22Rv1 (cell line): ENCODE data around the gene IGSF21.

Experiments used
- H3K27ac ChIP-seq: fragments of 450-650 bp; 2 replicates; pipeline ENCODE4 v1.5.1; 2017
- ZFX ChIP-seq: fragments of 450-650 bp; IDR thresholded peaks from 2 replicates; pipeline ENCODE4 v1.6.1; 2017; ENCODE audit warnings: antibody characterized with exemption, borderline replicate concordance
- TF ChIP-seq, protein P1 (sequence below): fragments of 450-650 bp; IDR thresholded peaks from 2 replicates; pipeline ENCODE4 v1.5.1; 2017; ENCODE audit warnings: mild to moderate bottlenecking

IGSF21 gene

DNA sequence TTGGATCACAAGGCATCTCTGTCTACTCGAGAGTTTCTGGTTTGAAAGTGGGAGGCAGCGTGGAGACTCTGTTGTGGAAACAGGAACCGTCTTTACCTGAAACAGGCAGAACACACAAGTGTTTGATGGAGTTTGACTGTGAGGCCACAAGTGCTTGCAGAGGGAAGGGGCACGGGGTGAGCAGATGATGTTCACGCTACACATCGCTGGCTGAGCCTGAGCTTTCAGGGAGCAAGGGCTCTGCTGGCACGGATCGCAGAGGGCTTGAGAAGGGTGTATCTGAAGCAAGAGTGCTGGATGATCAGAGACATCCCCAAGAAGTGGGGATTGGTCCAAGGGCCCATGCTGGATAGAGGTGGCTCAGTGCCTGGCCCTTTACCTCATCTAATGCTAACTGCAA, 59.3 kb downstream of the IGSF21 start:
- TF ChIP-seq, protein P1, sequence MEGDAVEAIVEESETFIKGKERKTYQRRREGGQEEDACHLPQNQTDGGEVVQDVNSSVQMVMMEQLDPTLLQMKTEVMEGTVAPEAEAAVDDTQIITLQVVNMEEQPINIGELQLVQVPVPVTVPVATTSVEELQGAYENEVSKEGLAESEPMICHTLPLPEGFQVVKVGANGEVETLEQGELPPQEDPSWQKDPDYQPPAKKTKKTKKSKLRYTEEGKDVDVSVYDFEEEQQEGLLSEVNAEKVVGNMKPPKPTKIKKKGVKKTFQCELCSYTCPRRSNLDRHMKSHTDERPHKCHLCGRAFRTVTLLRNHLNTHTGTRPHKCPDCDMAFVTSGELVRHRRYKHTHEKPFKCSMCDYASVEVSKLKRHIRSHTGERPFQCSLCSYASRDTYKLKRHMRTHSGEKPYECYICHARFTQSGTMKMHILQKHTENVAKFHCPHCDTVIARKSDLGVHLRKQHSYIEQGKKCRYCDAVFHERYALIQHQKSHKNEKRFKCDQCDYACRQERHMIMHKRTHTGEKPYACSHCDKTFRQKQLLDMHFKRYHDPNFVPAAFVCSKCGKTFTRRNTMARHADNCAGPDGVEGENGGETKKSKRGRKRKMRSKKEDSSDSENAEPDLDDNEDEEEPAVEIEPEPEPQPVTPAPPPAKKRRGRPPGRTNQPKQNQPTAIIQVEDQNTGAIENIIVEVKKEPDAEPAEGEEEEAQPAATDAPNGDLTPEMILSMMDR, result no peak
- TF ChIP-seq ZFX, result no peak
- no peak overlapping the region for H3K27ac ChIP-seq

DNA sequence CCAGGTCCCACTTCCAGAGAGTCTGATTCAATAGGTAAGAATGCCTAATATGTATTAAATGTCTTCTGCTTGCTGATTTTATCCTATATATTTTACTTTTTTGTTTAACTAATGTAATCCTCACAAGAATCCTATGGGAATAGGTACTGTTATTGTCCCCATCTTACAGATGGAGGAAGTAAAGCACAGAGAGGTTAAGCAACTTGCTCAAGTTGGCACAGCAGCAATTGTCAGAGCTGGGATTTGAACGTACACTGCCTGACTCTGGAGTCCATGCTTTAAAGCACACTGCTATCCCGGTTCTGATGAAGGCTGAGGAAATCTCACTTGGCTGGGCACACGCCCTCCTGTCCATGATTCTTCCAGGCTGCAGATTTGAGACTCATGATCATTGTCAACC, 62.8 kb downstream of the IGSF21 start:
- TF ChIP-seq, protein P1, result no peak
- no peak for TF ChIP-seq ZFX

DNA sequence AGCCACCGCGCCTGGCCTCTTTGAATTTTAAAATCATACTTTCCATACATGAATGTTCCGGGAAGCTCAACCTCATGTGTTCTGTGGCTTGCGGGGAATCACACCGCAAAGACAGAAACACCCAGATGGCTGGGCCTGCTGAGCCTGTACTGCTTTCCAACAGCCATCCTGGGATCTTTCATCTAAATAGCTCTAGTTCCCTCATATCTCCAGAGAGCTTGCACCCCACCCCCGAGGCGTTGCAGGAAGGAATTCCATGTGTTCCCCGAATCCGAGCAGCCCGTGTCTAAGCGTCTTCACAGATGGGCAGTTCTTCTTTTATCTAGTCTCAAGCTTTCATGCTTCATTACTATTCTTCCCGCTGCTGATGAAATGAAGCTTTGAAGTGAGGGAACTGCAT, 66.4 kb downstream of the IGSF21 start:
- no peak overlapping the region for H3K27ac ChIP-seq
- TF ChIP-seq ZFX, result no peak
- TF ChIP-seq, protein P1, result no peak

More for the DNA sequence above, 62.8 kb downstream of the IGSF21 start:
- no peak overlapping the region for H3K27ac ChIP-seq

DNA sequence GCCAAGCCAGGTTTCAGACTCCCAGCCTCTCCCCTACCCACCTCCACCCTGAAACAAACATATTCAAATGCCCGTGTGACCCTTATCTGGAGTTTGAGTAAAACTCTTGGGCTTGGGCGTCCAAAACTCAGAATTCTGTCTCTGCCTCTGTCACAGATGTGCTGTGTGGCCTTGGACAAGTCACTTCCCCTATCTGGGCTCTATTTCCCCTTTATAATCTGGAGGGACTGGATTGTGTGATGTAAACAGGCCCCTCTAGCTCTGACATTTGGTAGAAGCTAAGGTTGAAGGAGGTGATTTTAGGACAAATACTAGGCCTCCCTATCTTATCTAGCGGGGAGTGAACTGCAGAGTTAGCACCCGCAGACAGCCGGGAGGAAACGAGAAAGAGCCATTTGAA, 67.5 kb downstream of the IGSF21 start:
- no peak for TF ChIP-seq ZFX
- TF ChIP-seq, protein P1, result no peak
- H3K27ac ChIP-seq, result no peak overlapping the region

DNA sequence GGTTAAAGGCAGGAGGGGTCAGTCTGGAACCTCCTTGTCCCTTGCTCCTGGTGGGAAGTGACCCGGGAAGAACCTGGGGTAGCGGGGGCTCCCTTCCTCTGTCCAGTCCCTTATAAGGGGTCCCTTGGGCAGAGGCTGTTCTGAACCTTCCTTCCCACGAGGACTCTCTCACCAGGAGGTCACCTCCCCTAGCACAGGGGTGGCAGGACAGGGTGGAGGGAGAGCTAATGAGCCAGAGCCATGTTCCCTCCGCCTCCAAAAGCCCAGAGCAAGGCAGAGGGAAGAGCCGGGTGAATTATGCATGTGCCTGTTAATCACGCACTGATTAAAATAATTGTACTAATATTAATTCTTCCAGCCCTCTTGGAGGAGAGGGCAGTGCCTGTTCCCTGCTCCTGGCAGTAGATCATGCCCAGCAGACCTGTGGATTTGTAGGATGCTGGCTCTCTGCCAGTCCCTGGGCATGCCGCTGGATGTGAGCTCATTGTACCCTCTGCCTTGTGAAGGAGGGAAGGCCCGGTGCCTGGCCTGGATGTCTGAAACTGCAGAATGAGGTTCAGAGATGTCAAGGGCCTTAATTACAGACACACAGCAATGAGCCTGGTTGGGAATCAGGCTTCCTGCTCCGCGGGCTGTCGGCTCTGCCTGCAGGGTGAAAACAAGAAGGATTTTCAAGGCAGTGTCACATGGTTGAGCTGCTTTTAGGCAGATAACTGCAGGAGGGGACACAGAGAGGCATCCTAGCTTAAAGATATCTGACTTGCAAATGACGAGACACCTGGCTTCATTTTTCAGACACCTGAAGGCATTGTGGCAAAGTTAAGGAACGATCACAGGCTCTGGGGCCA, 68.2 kb downstream of the IGSF21 start:
- H3K27ac ChIP-seq, result no peak overlapping the region
- TF ChIP-seq, protein P1, result no peak
- TF ChIP-seq ZFX, result no peak

DNA sequence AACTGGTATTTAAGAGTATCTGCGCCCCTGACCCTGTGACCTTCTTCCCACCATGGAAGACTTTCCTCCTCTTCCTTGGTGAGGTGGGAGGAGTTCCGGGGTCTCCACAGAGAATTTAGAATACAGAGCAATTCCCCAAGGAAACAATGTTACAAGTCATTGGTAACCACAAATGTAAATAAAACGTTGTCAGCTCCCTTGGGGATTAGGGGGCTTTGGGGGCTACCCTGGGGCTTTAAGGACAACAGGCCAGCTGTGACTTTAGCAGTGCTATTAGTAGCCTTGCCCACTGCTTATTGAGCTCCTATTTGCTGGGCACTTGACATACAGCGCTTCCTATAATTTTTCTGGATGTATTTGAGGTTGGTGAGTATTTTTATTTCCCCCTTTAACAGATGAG, 69.0 kb downstream of the IGSF21 start:
- H3K27ac ChIP-seq, result no peak overlapping the region
- TF ChIP-seq ZFX, result no peak
- TF ChIP-seq, protein P1, result no peak

DNA sequence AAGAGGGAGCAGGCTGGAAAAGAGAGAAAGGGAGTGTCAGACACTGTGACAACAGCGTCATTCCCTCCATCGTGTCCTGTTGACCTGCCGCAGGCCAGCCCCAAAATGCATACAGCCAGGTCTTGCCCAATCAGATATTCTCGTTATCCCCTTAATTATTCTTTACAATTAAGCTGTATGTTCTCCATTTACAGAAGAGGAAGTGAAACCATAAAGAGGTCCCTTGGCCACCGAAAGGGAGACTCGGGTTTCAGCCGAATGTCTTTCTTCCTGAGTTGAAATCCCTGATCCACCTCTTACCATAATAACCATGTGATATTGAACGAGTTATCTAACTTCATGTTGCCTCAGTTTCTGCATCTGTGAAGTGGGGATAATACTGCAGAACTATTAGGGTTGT, 70.5 kb downstream of the IGSF21 start:
- no peak overlapping the region for H3K27ac ChIP-seq
- no peak for TF ChIP-seq ZFX
- TF ChIP-seq, protein P1, result no peak
